K562 (cell line): ENCODE data around the gene NUF2. TPM values are rescaled to one million over a fixed set of nuclear protein-coding genes. Genes with fewer than 3 reads are reported as not detected.

Source experiments
- ATAC-seq: fragments of 200-7000 bp; cut with Tn5 transposase; 3 replicates; pipeline ENCODE4 v1.9.1; 2020; ENCODE audit warnings: moderate library complexity
- BruUV-seq: library from RNA; stranded (reverse); fragments of 400-500 nt; replicated peaks from 2 replicates; lab custom pipeline; 2021; lab: Mats Ljungman, UMichigan
- CTCF ChIA-PET: fragments of 300-600 bp; formaldehyde crosslinking; extraction: SDS; loops from one replicate; lab custom pipeline; 2021; ENCODE audit warnings: low intra/inter-chr PET ratio; lab: Yijun Ruan, JAX
- POLR2A ChIA-PET: fragments of 300-600, 350-650 bp; sonication (Branson Sonifier 250); formaldehyde crosslinking; extraction: SDS; loops from one replicate; lab custom pipeline; 2021; ENCODE audit warnings: antibody characterized with exemption, inconsistent platforms; lab: Yijun Ruan, JAX
- DNase-seq, 4 experiments: peaks; one replicate each; pipeline versions ENCODE4 v3.0.0 to v3.0.0-alpha.2; 2011 to 2018; ENCODE audit warnings: low spot score in 3 of 4, mixed read lengths in 3 of 4; ENCODE audit errors: extremely low read depth in 1 of 4
- FAIRE-seq: peaks from 2 replicates; lab custom pipeline; 2011; peaks lifted over from hg19 to GRCh38; lab: Jason Lieb, UNC
- H2AFZ ChIP-seq: 2 replicates; pipeline ENCODE4 v1.6.0; 2011; ENCODE audit warnings: low read depth, low read length, control low read depth, inconsistent platforms
- H3K27ac ChIP-seq: fragments of 200-600 bp; 3 replicates; pipeline ENCODE4 v1.8.0; 2011; ENCODE audit warnings: low read depth, mild to moderate bottlenecking, control low read depth, inconsistent platforms, low read length, moderate library complexity, mixed read lengths; ENCODE audit errors: extremely low read depth
- H3K27me3 ChIP-seq, 2 experiments: fragments of 300-600 bp in 1 of 2; 2 replicates in 1 of 2; 3 replicates in 1 of 2; pipeline versions ENCODE4 v1.6.0 to v1.8.0; 2011; ENCODE audit warnings: inconsistent platforms in 2 of 2, low read length in 2 of 2, mild to moderate bottlenecking in 1 of 2, mixed read lengths in 1 of 2, moderate library complexity in 1 of 2; ENCODE audit not compliant: control insufficient read depth in 2 of 2, insufficient read depth in 2 of 2
- H3K36me3 ChIP-seq: fragments of 300-600 bp; 3 replicates; pipeline ENCODE4 v1.8.0; 2011; ENCODE audit warnings: mild to moderate bottlenecking, low read length, inconsistent platforms; ENCODE audit not compliant: control insufficient read depth, insufficient read depth
- H3K4me1 ChIP-seq, 2 experiments: fragments of 200-600 bp in 1 of 2; replicated peaks in 1 of 2; 2 replicates in 1 of 2; 3 replicates in 1 of 2; pipeline versions ENCODE4 v1.5.1 to v1.8.0; 2011; ENCODE audit warnings: inconsistent platforms in 2 of 2, low read length in 2 of 2, mild to moderate bottlenecking in 1 of 2, mixed read lengths in 1 of 2, moderate library complexity in 1 of 2; ENCODE audit not compliant: control insufficient read depth in 2 of 2, insufficient read depth in 2 of 2
- H3K4me2 ChIP-seq: 2 replicates; pipeline ENCODE4 v1.6.1; 2011; ENCODE audit warnings: low read length, control low read depth, inconsistent platforms, mixed read lengths; ENCODE audit not compliant: insufficient read depth
- H3K4me3 ChIP-seq: fragments of 200-600 bp; sonication (generic), shearing (Covaris generic); 2 replicates; pipeline ENCODE4 v1.5.1; 2016; ENCODE audit warnings: control low read depth, inconsistent platforms
- H3K79me2 ChIP-seq: fragments of 200-600 bp; 3 replicates; pipeline ENCODE4 v1.8.0; 2011; ENCODE audit warnings: low read length, inconsistent platforms; ENCODE audit not compliant: control insufficient read depth, insufficient read depth
- H3K9ac ChIP-seq, 2 experiments: 2 replicates each; pipeline versions ENCODE4 v1.6.0 to v1.6.1; 2011; ENCODE audit warnings: low read depth in 2 of 2, low read length in 2 of 2, control low read depth in 1 of 2, inconsistent platforms in 1 of 2, mild to moderate bottlenecking in 1 of 2, mixed read lengths in 1 of 2; ENCODE audit not compliant: insufficient read depth in 1 of 2
- H3K9me1 ChIP-seq: one replicate; pipeline ENCODE4 v1.6.0; 2011; ENCODE audit warnings: inconsistent platforms, mild to moderate bottlenecking, low read length, moderate library complexity; ENCODE audit not compliant: control insufficient read depth, insufficient read depth
- H3K9me3 ChIP-seq: replicated peaks from 2 replicates; pipeline ENCODE4 v1.5.1; 2011; ENCODE audit warnings: low read depth, low read length, inconsistent platforms; ENCODE audit not compliant: control insufficient read depth, insufficient read depth
- H4K20me1 ChIP-seq: replicated peaks from 2 replicates; pipeline ENCODE4 v1.6.1; 2011; ENCODE audit warnings: low read length, inconsistent platforms, mixed read lengths; ENCODE audit not compliant: control insufficient read depth, insufficient read depth
- CBX3 ChIP-seq, 2 experiments: IDR thresholded peaks; 1 replicate in 1 of 2; 2 replicates in 1 of 2; pipeline ENCODE4 v1.6.1; 2012; ENCODE audit warnings: inconsistent platforms in 2 of 2, low read length in 2 of 2, borderline replicate concordance in 1 of 2, control low read depth in 1 of 2
- DMBX1 ChIP-seq: fragments of 250-450 bp; sonication (Bioruptor Pico); IDR thresholded peaks from 2 replicates; pipeline ENCODE4 v1.8.0; 2022; ENCODE audit warnings: inconsistent platforms, mild to moderate bottlenecking, moderate library complexity, borderline replicate concordance
- DPF2 ChIP-seq: fragments of 450-650 bp; IDR thresholded peaks from 2 replicates; pipeline ENCODE4 v1.6.1; 2016
- GABPA ChIP-seq: fragments of 200-800 bp; sonication (Bioruptor generic); conservative IDR thresholded peaks from 2 replicates; pipeline ENCODE4 v1.6.1; 2016; ENCODE audit warnings: low read depth, missing genetic modification characterization, missing compliant biosample characterization
- KLF10 ChIP-seq: fragments of 250-450 bp; sonication (Bioruptor Pico); IDR thresholded peaks from 2 replicates; pipeline ENCODE4 v1.6.1; 2021; ENCODE audit warnings: matching md5 sums
- L3MBTL2 ChIP-seq: fragments of 450-650 bp; IDR thresholded peaks from 2 replicates; pipeline ENCODE4 v1.6.1; 2016; ENCODE audit warnings: mild to moderate bottlenecking, moderate library complexity
- MLLT1 ChIP-seq, 2 experiments: fragments of 450-650 bp; IDR thresholded peaks; 2 replicates each; pipeline ENCODE4 v1.6.1; 2016
- MLX ChIP-seq, 2 experiments: fragments of 450-650 bp in 1 of 2; sonication (generic) in 1 of 2; formaldehyde crosslinking; conservative IDR thresholded peaks; 2 replicates each; pipeline versions ENCODE4 v1.4.0 to v1.8.1; 2020 to 2022; ENCODE audit warnings: mild to moderate bottlenecking in 1 of 2, missing genetic modification reagents in 1 of 2
- RERE ChIP-seq: sonication (generic); formaldehyde crosslinking; IDR thresholded peaks from 2 replicates; pipeline ENCODE4 v1.8.0; 2023; ENCODE audit warnings: missing genetic modification reagents, mild to moderate bottlenecking, borderline replicate concordance
- SOX6 ChIP-seq: fragments of 450-650 bp; IDR thresholded peaks from 2 replicates; pipeline ENCODE4 v1.6.1; 2014; ENCODE audit warnings: mild to moderate bottlenecking
- TRIM28 ChIP-seq: fragments of 450-650 bp; IDR thresholded peaks from 2 replicates; pipeline ENCODE4 v1.6.1; 2017
- ZKSCAN1 ChIP-seq: fragments of 150-350 bp; IDR thresholded peaks from 2 replicates; pipeline ENCODE4 v1.6.1; 2016; ENCODE audit warnings: low read depth, low read length
- ZKSCAN8 ChIP-seq: fragments of 200-800 bp; sonication (Bioruptor generic); IDR thresholded peaks from 2 replicates; pipeline ENCODE4 v1.6.1; 2016; ENCODE audit warnings: missing genetic modification characterization, missing compliant biosample characterization
- WGBS: fragments of 100-300 bp; shearing (Covaris generic); methylation state at CpG from one replicate; pipeline ENCODE4 v1.1.6; 2016; ENCODE audit warnings: low coverage, mixed read lengths; ENCODE audit not compliant: insufficient coverage; ENCODE audit errors: missing lambda C conversion rate; 5-methylcytosine and 5-hydroxymethylcytosine counted together
- in situ Hi-C: fragments of 300-500 bp; cut with MboI; formaldehyde crosslinking; loops from 4 replicates; pipeline ENCODE4 v1.15.0; 2018; ENCODE audit warnings: inconsistent platforms, mixed read lengths
- intact Hi-C: fragments of 100-400 bp; cut with micrococcal nuclease; formaldehyde crosslinking; loops from 2 replicates; pipeline ENCODE4 v1.14.2; 2022
- polyA plus RNA-seq, 8 experiments: library from polyadenylated mRNA; depleted of rRNA in 4 of 8; stranded (reverse) in 5 of 8; unstranded in 3 of 8; fragments of >200 nt; fragmentation: Nextera tagmentation in 2 of 8; fragmentation: Illumina TruSeq in 1 of 8; extraction: Ambion mirVana in 2 of 8; extraction: Trizol in 1 of 8; gene quantifications; 2 replicates each; pipeline versions ENCODE4 v1.2.1 to v1.2.3, GENCODE V29; 2011 to 2014; ENCODE audit warnings: inconsistent platforms in 1 of 8, missing spikeins in 1 of 8
- total RNA-seq, 7 experiments: library from RNA; depleted of rRNA in 6 of 7; stranded (reverse); fragments of >200 nt in 6 of 7; fragmentation: Illumina TruSeq in 2 of 7; extraction: Trizol in 2 of 7; gene quantifications; 2 replicates each; pipeline versions ENCODE4 v1.2.1 to v1.2.3, GENCODE V29; 2011 to 2021; ENCODE audit warnings: low replicate concordance in 1 of 7
- TF ChIP-seq, protein P1 (sequence below): fragments of 450-650 bp; IDR thresholded peaks from 2 replicates; pipeline ENCODE4 v1.6.1; 2016; ENCODE audit warnings: low read depth, mild to moderate bottlenecking, moderate library complexity

Gene NUF2
- total and polyA plus RNA-seq, 9 of the 15 experiments (the other 6 are each of a cell fraction or from before 2014, with no cell fraction given): 42.5 to 90.0 (median 60.3) TPM

GRCh38 chr1:163331116-163331515, 9.4 kb downstream of the NUF2 start (continued):
- no peak for TF ChIP-seq RERE (CRISPR knock-in tag)
- no peak for TF ChIP-seq ZKSCAN1
- no peak for TF ChIP-seq SOX6
- no peak for TF ChIP-seq DMBX1 (CRISPR knock-in tag)
- TF ChIP-seq ZKSCAN8 (CRISPR knock-in tag): no peak
- TF ChIP-seq, all 486 proteins: peak for 1

- CTCF ChIA-PET: no interaction called here
- H3K27ac ChIP-seq: no peak overlapping the region
- FAIRE-seq (no peak), DNase-seq (no peak), ATAC-seq (no peak)
- no peak overlapping the region for H2AFZ ChIP-seq
- no peaks in the 10 kb centered on the region for H3K79me2 ChIP-seq
- 73% methylated on average over 1 of the region's 1 CpG for WGBS
- H3K4me1 ChIP-seq: no peaks in the 10 kb centered on the region
- intact Hi-C loops (no loop called here), in situ Hi-C loops (no loop called here)
- no peak overlapping the region for H3K4me3 ChIP-seq
- H3K27me3 ChIP-seq: no peaks in the 10 kb centered on the region
- H3K4me2 ChIP-seq: no peak overlapping the region
- H4K20me1 ChIP-seq: no peaks in the 10 kb centered on the region
- no peaks in the 10 kb centered on the region; the same call in 1 of the 2 replicates for H3K9me3 ChIP-seq
- H3K9ac ChIP-seq: no peak overlapping the region
- H3K9me1 ChIP-seq: no peaks in the 10 kb centered on the region
- POLR2A ChIA-PET: no interaction called here
- BruUV-seq: no TSS peak
- peaks cover 61% of the 10 kb centered on the region for H3K36me3 ChIP-seq
- peak in 1 of 2 experiments; percentile 47; a peak in 1 of 3 replicates for TF ChIP-seq CBX3 (IDR thresholded peaks at IDR 0.05; ENCODE audit: borderline replicate concordance in 1 of 2, low read length in 2 of 2)
- TF ChIP-seq MLLT1 (IDR thresholded peaks at IDR 0.05): 0 out of 4 replicates have a peak, but pooled peaks of 1 of the 2 experiments have one; percentile 23
- TF ChIP-seq MLX (CRISPR knock-in tag; conservative IDR thresholded peaks at IDR 0.05): no peak
- TF ChIP-seq GABPA: no peak
- peak; percentile 77 for TF ChIP-seq TRIM28
- TF ChIP-seq, protein P1, sequence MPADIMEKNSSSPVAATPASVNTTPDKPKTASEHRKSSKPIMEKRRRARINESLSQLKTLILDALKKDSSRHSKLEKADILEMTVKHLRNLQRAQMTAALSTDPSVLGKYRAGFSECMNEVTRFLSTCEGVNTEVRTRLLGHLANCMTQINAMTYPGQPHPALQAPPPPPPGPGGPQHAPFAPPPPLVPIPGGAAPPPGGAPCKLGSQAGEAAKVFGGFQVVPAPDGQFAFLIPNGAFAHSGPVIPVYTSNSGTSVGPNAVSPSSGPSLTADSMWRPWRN: no peak
- no peak for TF ChIP-seq KLF10 (CRISPR knock-in tag)
- no peak for TF ChIP-seq L3MBTL2
- TF ChIP-seq DPF2: no peak
These were observed 13.5 kb downstream of the NUF2 start for GRCh38 chr1:163335216-163335615.
